ENCODE measurements around the gene RAB14. TPM values are rescaled to one million over a fixed set of nuclear protein-coding genes. Genes with fewer than 3 reads are reported as not detected.

The RAB14 gene
- total and polyA plus RNA-seq, 7 experiments from 2014 or later: 30.5 to 66.5 (median 46.4) TPM

GRCh38 chr9:121185178-121185745, 16.4 kb downstream of the RAB14 start:
- intact Hi-C loops (cut with micrococcal nuclease): loop anchor here in 1 of 2 donors (1.0 kb wide), 2 partner anchors 8 to 15 kb away; no protein-coding TSS in a partner anchor
- Mint-ChIP-seq H3K27ac (peak overlapping the region in 8 of 9 donors; percentile 36 to 93 (median 86)), H3K27me3 (no peaks in the 10 kb centered on the region), H3K4me3 (peak overlapping the region in 4 of 10 donors; percentile 5 to 40 (median 30)), H3K4me1 (peaks cover 27 to 81% (median 70%) of the 10 kb centered on the region in 7 donors), H3K36me3 (peaks cover 5 to 33% (median 31%) of the 10 kb centered on the region in 5 donors), H3K9me3 (no peaks in the 10 kb centered on the region)
- peak overlapping the region; percentile 45 for H3K27ac ChIP-seq (ENCODE audit: low read depth, low read length)
- ChIA-PET CTCF (interaction anchor here (1.1 to 2.2 kb wide), 3 partner anchors 12 to 28 kb away, joined by 5 to 6 read pairs (median 6); no protein-coding TSS in a partner anchor), POLR2A (interaction anchor here (2.8 to 6.5 kb wide), 2 partner anchors 15 kb away, joined by 9 to 45 read pairs; partner anchors contain the start of gene RAB14)
- DNase-seq: no peak
- peaks cover 15 to 28% (median 18%) of the 10 kb centered on the region in 3 experiments for H3K36me3 ChIP-seq (ENCODE audit: control insufficient read depth in 2 of 3, insufficient read depth in 3 of 3, low read length in 3 of 3)
- peaks cover 17% of the 10 kb centered on the region in 2 donors for H3K4me1 ChIP-seq (ENCODE audit: control insufficient read depth in 2 of 2, insufficient read depth in 2 of 2, low read length in 2 of 2)
- no peaks in the 10 kb centered on the region for H3K27me3 ChIP-seq (ENCODE audit: control insufficient read depth in 2 of 2, insufficient read depth in 2 of 2, low read length in 2 of 2)
- no peaks in the 10 kb centered on the region for H3K9me3 ChIP-seq (ENCODE audit: control insufficient read depth in 2 of 3, low read length in 3 of 3)
- H3K4me3 ChIP-seq (ENCODE audit: low read length): no peak overlapping the region
- peak; percentile 55 for ATAC-seq

- peaks cover 5 to 37% (median 27%) of the 10 kb centered on the region in 5 donors for H3K36me3 Mint-ChIP-seq
- intact Hi-C loops (cut with micrococcal nuclease): no loop called here
- no peak overlapping the region for H3K4me3 Mint-ChIP-seq
- ChIA-PET POLR2A (interaction anchor here (0.6 to 6.5 kb wide), 4 partner anchors 9 to 123 kb away, joined by 3 to 45 read pairs (median 4); partner anchors contain the start of gene RAB14), CTCF (interaction anchor here (0.6 to 2.2 kb wide), 3 partner anchors 14 to 193 kb away, joined by 3 to 6 read pairs (median 3); no protein-coding TSS in a partner anchor)
- peak overlapping the region in 8 of 9 donors; percentile 36 to 93 (median 86) for H3K27ac Mint-ChIP-seq
- Histone ChIP-seq H3K27ac (ENCODE audit: low read depth, low read length) (peak overlapping the region; percentile 45), H3K36me3 (ENCODE audit: control insufficient read depth in 2 of 3, insufficient read depth in 3 of 3, low read length in 3 of 3) (peaks cover 15 to 30% (median 18%) of the 10 kb centered on the region in 3 experiments), H3K4me3 (ENCODE audit: low read length) (no peak overlapping the region), H3K4me1 (ENCODE audit: control insufficient read depth in 2 of 2, insufficient read depth in 2 of 2, low read length in 2 of 2) (peaks cover 17% of the 10 kb centered on the region in 2 donors), H3K27me3 (ENCODE audit: control insufficient read depth in 2 of 2, insufficient read depth in 2 of 2, low read length in 2 of 2) (no peaks in the 10 kb centered on the region), H3K9me3 (ENCODE audit: control insufficient read depth in 2 of 3, low read length in 3 of 3) (no peaks in the 10 kb centered on the region)
- H3K4me1 Mint-ChIP-seq: peaks cover 23 to 75% (median 65%) of the 10 kb centered on the region in 7 donors
- no peaks in the 10 kb centered on the region for H3K27me3 Mint-ChIP-seq
- H3K9me3 Mint-ChIP-seq: no peaks in the 10 kb centered on the region
- no peak for DNase-seq
- ATAC-seq: no peak
These were observed 17.2 kb downstream of the RAB14 start for GRCh38 chr9:121184463-121184862.

GRCh38 chr9:121183666-121184423, 17.8 kb downstream of the RAB14 start:
- peaks cover 15 to 30% (median 18%) of the 10 kb centered on the region in 3 experiments for H3K36me3 ChIP-seq (ENCODE audit: control insufficient read depth in 2 of 3, insufficient read depth in 3 of 3, low read length in 3 of 3)
- peak overlapping the region; percentile 45 for H3K27ac ChIP-seq (ENCODE audit: low read depth, low read length)
- Mint-ChIP-seq H3K36me3 (peaks cover 5 to 37% (median 27%) of the 10 kb centered on the region in 5 donors), H3K27ac (peak overlapping the region in 8 of 9 donors; percentile 36 to 93 (median 86)), H3K4me3 (no peak overlapping the region), H3K4me1 (peaks cover 23 to 69% (median 58%) of the 10 kb centered on the region in 7 donors), H3K27me3 (no peaks in the 10 kb centered on the region), H3K9me3 (no peaks in the 10 kb centered on the region)
- DNase-seq: no peak
- ChIA-PET CTCF (interaction anchor here (0.6 to 2.2 kb wide), 3 partner anchors 15 to 194 kb away, joined by 3 to 6 read pairs (median 3); no protein-coding TSS in a partner anchor), POLR2A (interaction anchor here (0.6 to 6.5 kb wide), 5 partner anchors 8 to 122 kb away, joined by 3 to 45 read pairs (median 3); partner anchors contain the start of gene RAB14)
- peaks cover 17% of the 10 kb centered on the region in 2 donors for H3K4me1 ChIP-seq (ENCODE audit: control insufficient read depth in 2 of 2, insufficient read depth in 2 of 2, low read length in 2 of 2)
- intact Hi-C loops (cut with micrococcal nuclease): no loop called here
- no peak for ATAC-seq
- H3K9me3 ChIP-seq (ENCODE audit: control insufficient read depth in 2 of 3, low read length in 3 of 3): no peaks in the 10 kb centered on the region
- H3K27me3 ChIP-seq (ENCODE audit: control insufficient read depth in 2 of 2, insufficient read depth in 2 of 2, low read length in 2 of 2): no peaks in the 10 kb centered on the region
- H3K4me3 ChIP-seq (ENCODE audit: low read length): no peak overlapping the region

GRCh38 chr9:121182989-121183388, 18.7 kb downstream of the RAB14 start:
- peak overlapping the region in 1 of 10 donors; percentile 27 for H3K4me3 Mint-ChIP-seq
- ATAC-seq (no peak), DNase-seq (no peak)
- no peaks in the 10 kb centered on the region for H3K9me3 Mint-ChIP-seq
- H3K9me3 ChIP-seq (ENCODE audit: control insufficient read depth in 2 of 3, low read length in 3 of 3): no peaks in the 10 kb centered on the region
- peaks cover 15 to 30% (median 18%) of the 10 kb centered on the region in 3 experiments for H3K36me3 ChIP-seq (ENCODE audit: control insufficient read depth in 2 of 3, insufficient read depth in 3 of 3, low read length in 3 of 3)
- H3K27ac ChIP-seq (ENCODE audit: low read depth, low read length): peak overlapping the region; percentile 45
- ChIA-PET CTCF (no interaction called here), POLR2A (interaction anchor here (1.6 kb wide), 1 partner anchor 62 kb away, joined by 4 read pairs; no protein-coding TSS in a partner anchor)
- no peaks in the 10 kb centered on the region for H3K27me3 Mint-ChIP-seq
- no peak overlapping the region for H3K4me3 ChIP-seq (ENCODE audit: low read length)
- peaks cover 17% of the 10 kb centered on the region in 2 donors for H3K4me1 ChIP-seq (ENCODE audit: control insufficient read depth in 2 of 2, insufficient read depth in 2 of 2, low read length in 2 of 2)
- peaks cover 5 to 37% (median 32%) of the 10 kb centered on the region in 5 donors for H3K36me3 Mint-ChIP-seq
- intact Hi-C loops (cut with micrococcal nuclease): no loop called here
- no peaks in the 10 kb centered on the region for H3K27me3 ChIP-seq (ENCODE audit: control insufficient read depth in 2 of 2, insufficient read depth in 2 of 2, low read length in 2 of 2)
- H3K4me1 Mint-ChIP-seq: peaks cover 21 to 62% (median 52%) of the 10 kb centered on the region in 7 donors
- H3K27ac Mint-ChIP-seq: peak overlapping the region in 8 of 9 donors; percentile 36 to 93 (median 86)

GRCh38 chr9:121182101-121182836, 19.4 kb downstream of the RAB14 start:
- peak overlapping the region in 7 of 9 donors; percentile 4 to 83 (median 70) for H3K27ac Mint-ChIP-seq
- Histone ChIP-seq H3K27ac (ENCODE audit: low read depth, low read length) (no peak overlapping the region), H3K36me3 (ENCODE audit: control insufficient read depth in 2 of 3, insufficient read depth in 3 of 3, low read length in 3 of 3) (peaks cover 15 to 33% (median 18%) of the 10 kb centered on the region in 3 experiments), H3K9me3 (ENCODE audit: control insufficient read depth in 2 of 3, low read length in 3 of 3) (no peaks in the 10 kb centered on the region), H3K4me3 (ENCODE audit: low read length) (no peak overlapping the region), H3K27me3 (ENCODE audit: control insufficient read depth in 2 of 2, insufficient read depth in 2 of 2, low read length in 2 of 2) (no peaks in the 10 kb centered on the region), H3K4me1 (ENCODE audit: control insufficient read depth in 2 of 2, insufficient read depth in 2 of 2, low read length in 2 of 2) (peaks cover 17% of the 10 kb centered on the region in 2 donors)
- DNase-seq (no peak), ATAC-seq (no peak)
- ChIA-PET POLR2A (no interaction called here), CTCF (no interaction called here)
- no peaks in the 10 kb centered on the region for H3K27me3 Mint-ChIP-seq
- H3K4me3 Mint-ChIP-seq: no peak overlapping the region
- peaks cover 19 to 55% (median 45%) of the 10 kb centered on the region in 7 donors for H3K4me1 Mint-ChIP-seq
- peaks cover 5 to 38% (median 32%) of the 10 kb centered on the region in 5 donors for H3K36me3 Mint-ChIP-seq
- H3K9me3 Mint-ChIP-seq: no peaks in the 10 kb centered on the region
- intact Hi-C loops (cut with micrococcal nuclease): no loop called here

Measured in naive thymus-derived CD4-positive, alpha-beta T cell (primary cell).